GM10847 (cell line): Measurements from ENCODE around the gene ADPRHL1.

ENCODE experiments used
- POLR2A ChIP-seq: IDR thresholded peaks from 2 replicates; pipeline ENCODE4 v1.6.1; 2011; ENCODE audit not compliant: insufficient read length; ENCODE audit errors: extremely low read depth

Gene ADPRHL1

GRCh38 chr13:113429608-113429985 is 23.7 kb downstream of the ADPRHL1 start:
- no peak for TF ChIP-seq POLR2A

DNA sequence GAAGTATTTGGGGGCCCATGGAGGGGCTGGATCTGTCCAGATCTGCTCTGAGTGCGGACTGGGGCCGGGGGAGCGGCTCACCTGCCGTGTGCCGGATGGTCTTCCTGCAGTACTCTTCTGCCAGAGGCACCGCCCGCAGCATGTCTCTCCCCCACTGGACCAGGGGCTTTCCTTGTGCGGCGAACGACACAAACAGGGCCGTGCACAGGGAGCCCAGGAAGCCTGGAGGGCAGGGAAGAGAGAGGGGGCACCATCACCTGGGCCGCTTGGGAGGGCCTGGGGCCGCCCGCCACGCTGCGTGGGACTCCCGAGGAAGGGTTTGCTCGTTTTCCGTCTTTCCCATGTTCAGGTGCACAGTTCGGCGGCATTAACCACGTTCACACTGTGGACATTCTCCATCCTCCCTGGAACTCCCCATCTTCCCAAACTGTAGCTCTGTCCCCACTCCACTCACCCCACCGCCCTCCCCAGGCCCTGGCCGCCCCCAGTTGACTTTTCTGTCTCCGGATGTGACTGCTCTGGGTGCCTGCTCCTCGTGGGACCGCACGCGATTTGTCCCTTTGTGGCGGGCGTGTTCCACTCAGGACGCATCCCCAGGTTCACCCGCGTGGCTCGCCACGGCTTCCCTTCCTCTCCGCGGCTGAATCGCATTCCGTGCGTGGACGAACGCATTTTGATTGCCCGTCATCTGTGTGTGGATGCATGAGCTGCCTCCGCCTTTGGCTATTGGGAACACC is 24.2 kb downstream of the ADPRHL1 start:
- no peak for TF ChIP-seq POLR2A

- TF ChIP-seq POLR2A, result no peak
These were observed 24.8 kb downstream of the ADPRHL1 start for GRCh38 chr13:113428469-113428865.

DNA sequence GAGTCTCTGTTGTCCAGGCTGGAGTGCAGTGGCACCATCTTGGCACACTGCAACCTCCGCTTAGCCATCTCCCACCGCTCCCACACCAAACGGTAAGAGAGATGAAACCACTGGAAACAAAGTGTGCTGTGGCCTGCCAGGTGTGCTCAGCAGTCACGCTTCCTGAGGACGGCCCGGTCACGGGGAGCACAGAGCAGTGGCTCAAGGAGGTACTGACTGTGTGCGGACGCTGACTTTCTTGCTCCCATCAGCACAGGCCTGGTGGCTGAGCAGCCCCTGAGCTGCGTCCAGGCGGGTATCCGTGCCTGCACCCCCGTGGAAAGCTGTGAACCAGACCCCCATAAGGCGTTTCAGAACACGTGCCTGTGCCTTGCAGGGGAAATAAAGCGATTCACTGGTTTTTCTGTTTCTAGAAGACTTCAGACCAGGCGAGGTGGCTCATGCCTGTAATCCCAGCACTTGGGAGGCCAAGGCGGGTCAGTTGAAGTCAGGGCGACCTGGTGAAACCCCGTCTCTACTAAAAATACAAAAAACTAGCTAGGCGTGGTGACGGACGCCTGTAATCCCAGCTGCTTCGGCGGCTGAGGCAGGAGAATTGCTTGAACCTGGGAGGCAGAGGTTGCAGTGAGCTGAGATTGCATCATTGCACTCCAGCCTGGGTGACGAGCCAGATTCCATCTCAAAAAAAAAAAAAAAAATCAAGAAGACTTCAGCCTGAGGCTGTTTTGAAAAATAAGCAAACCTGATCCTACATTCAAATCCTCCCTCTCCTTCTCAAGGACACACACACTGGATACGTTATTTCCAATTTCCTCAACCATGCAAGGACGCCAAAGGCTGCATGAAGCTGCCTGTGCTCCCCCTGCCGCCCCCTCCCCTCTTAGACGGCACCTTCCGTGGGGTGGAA is 25.5 kb downstream of the ADPRHL1 start:
- TF ChIP-seq POLR2A, result no peak

DNA sequence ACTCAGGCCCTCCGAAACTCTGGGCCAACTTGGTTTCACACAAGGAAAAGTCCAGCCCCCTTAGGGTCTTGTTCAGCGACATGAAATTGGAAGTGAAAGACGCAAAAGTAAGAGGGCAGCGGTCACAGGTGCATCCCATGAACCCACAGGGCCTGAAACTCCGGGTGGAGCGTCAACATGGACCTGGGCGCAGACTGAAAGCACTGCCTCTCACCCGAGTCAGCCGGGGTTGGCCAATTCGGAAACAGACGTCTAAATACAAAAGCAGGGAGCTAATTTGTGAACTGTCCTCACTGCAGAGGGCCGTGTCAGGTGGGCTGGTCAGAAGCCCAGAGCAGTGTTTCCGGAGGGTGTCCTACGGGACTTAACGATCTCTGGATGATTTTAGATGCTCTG is 26.7 kb downstream of the ADPRHL1 start:
- TF ChIP-seq POLR2A, result no peak

DNA sequence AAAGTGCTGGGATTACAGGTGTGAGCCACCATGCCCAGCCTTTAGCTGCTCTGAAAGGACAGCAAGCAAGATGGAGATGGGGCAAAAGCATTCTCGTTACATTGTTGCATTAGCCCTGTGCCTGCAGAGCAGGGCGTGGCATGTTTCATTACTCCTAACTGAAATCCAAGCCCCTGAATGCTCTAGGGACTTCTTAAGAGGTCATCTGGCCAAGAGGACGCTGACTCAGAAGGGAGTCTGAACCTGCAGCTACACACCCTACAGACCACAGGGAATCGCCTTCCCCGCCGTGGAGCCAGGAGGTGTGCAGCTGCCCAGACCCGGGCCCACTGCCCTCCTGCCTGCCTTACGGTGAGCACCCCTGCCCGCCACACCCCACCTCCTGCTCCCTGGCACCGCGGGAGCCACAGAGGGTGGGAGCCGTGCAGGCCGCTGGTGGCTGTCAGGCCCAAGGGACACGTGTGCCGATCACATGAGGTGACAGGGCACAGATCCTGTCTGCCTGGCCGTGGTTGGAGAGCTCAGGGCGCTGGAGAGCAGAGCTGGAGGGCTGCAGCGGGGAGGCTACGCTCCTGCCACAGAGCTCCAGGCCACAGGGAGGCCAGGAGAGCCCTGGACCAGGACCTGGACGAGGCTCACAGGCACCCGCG is 27.2 kb downstream of the ADPRHL1 start:
- TF ChIP-seq POLR2A, result no peak

DNA sequence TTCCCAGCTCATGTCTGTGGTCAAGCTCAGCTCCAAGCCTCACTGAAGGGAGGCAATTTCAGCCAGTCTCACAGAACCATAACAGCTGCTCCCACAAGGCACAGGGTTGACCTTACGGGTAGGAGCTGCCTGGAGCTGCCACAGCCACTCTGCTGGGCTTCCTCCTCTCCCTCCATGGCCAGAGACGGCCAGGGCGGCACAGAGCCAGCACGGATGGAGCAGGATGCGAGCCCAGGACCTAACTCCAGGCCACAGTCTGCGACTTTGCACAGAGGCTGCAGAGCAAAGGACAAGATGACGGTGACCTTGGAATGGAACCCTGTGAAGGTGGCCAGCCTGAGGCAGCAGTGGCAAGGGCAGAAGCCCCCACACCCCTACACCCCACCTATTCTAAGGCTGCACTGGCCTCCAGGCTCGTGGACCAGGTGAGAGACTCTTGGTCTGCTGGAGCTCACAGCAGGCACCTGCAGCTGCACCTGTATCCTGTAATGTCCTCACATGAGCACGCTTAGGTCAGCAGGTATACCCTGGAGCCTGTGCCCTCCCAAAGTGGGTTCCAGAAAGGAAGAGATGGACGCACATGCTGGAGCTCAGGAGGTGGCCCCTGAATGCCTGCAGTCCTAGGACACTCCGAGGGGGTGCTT is 29.6 kb downstream of the ADPRHL1 start:
- no peak for TF ChIP-seq POLR2A

DNA sequence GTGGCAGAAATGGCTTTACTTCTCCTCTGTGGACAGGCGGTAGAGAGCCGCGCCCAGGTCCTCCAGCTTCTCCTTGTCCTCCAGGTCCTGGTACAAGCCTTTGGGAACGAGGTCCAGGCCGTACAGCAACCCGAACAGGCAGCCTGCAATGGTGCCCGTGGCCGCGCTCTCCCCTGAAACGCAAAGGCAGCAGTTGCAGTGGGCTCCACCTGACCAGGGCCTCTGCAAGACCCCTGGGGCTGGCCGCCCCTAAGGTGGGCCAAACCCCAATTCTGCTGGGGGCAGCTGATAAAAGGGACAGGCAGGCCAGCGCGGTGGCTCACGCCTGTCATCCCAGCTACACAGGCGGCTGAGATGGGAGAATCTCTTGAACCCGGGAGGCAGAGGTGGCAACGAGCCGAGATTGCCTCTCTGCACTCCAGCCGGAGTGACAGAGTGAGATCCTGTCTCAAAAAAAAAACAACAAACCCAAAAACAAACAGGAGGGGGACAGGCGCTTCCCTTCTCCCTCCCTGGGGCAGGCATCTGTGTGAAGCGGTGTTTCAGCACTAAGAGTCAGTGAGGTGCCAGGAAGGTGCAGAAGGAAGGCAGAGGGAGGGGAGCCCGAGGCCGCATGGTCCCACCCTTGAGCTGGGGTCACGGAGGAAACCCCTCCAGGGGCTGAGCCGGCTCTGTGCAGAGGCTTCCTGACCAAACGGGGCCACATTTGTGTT is 30.3 kb downstream of the ADPRHL1 start:
- TF ChIP-seq POLR2A, result no peak

DNA sequence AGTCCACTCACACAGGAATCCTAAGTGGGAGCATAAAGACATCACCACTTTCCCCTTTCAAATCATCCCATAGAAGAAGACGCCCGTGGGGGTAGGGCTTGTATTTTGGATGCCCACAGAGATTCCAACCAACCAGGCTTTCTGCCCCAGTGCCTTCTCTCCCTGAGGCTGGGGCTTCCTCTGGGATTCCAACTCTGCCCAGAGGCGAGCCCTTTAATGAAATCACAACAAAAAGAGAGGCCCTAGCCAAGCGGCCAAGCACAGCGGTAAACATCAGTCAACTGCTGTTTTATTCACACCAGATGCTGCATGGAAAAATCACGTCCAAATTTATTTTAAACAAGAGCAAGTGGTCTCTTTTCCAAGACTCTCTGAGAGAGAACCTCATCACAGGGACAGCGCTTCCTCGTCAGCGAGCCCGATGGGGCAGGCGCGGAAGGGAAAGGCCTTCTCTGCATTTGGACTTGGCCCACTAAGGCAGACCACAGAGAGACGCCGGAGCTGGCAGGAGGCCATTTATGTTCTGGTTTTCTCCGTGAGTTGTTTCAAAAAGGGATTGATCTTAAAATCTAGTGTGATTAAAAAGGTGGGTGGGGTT is 31.5 kb downstream of the ADPRHL1 start:
- no peak for TF ChIP-seq POLR2A

DNA sequence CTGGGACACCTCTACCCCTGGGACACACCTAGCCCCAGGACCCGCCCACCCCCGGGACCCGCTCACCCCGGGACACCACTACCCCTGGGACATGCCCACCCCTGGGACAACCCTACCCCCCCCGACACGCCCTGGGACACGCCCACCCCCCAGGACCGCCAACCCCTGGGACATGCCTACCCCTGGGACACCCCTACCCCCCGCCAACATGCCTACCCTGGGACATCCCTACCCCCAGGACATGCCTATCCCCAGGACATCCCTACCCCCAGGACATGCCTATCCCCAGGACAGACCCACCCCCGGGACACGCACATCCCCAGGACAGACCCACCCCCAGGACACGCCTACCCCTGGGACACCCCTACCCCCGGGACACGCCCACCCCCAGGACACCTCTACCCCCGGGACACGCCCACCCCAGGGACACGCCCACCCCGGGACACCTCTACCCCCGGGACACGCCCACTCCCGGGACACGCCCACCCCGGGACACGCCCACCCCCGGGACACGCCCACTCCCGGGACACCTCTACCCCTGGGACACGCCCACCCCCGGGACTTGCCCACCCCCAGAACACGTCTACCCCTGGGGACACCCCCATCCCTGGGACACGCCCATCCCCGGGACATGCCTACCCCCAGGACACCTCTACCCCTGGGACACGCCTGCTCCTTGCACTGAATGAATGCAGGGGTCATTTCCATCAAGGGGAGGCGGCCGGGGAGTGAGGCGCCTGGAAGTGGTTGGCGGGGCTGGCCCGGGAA is 32.3 kb downstream of the ADPRHL1 start:
- no peak for TF ChIP-seq POLR2A

GRCh38 chr13:113420232-113420631 is 33.1 kb downstream of the ADPRHL1 start:
- TF ChIP-seq POLR2A, result no peak

GRCh38 chr13:113419531-113420193 is 33.6 kb downstream of the ADPRHL1 start:
- TF ChIP-seq POLR2A, result no peak

- TF ChIP-seq POLR2A, result no peak
These were observed 34.6 kb downstream of the ADPRHL1 start for GRCh38 chr13:113418722-113419049.

- no peak for TF ChIP-seq POLR2A
These were observed 35.2 kb downstream of the ADPRHL1 start for GRCh38 chr13:113417836-113418721.
